ENCODE results near the gene UGT1A5. TPM values are rescaled to one million over a fixed set of nuclear protein-coding genes. Genes with fewer than 3 reads are reported as not detected.

Gene UGT1A5
- total and polyA plus RNA-seq, 12 donors = 0.43 TPM; not detected in 11

GRCh38 chr2:233768076-233768475 is 55.4 kb downstream of the UGT1A5 start:
- Histone ChIP-seq H3K4me3 (no peak overlapping the region), H3K27ac (no peak overlapping the region), H3K9me3 (replicated peaks in 1 of 3) (no peaks in the 10 kb centered on the region), H3K4me1 (replicated peaks in 1 of 2) (no peaks in the 10 kb centered on the region), H3K36me3 (replicated peaks in 1 of 2) (no peaks in the 10 kb centered on the region), H3K27me3 (peaks cover 7% of the 10 kb centered on the region)
- TF ChIP-seq, protein P1, sequence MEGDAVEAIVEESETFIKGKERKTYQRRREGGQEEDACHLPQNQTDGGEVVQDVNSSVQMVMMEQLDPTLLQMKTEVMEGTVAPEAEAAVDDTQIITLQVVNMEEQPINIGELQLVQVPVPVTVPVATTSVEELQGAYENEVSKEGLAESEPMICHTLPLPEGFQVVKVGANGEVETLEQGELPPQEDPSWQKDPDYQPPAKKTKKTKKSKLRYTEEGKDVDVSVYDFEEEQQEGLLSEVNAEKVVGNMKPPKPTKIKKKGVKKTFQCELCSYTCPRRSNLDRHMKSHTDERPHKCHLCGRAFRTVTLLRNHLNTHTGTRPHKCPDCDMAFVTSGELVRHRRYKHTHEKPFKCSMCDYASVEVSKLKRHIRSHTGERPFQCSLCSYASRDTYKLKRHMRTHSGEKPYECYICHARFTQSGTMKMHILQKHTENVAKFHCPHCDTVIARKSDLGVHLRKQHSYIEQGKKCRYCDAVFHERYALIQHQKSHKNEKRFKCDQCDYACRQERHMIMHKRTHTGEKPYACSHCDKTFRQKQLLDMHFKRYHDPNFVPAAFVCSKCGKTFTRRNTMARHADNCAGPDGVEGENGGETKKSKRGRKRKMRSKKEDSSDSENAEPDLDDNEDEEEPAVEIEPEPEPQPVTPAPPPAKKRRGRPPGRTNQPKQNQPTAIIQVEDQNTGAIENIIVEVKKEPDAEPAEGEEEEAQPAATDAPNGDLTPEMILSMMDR (IDR thresholded peaks at IDR 0.05) = no peak
- TF ChIP-seq POLR2A (IDR thresholded peaks at IDR 0.05) = no peak
- DNase-seq = no peak
- intact Hi-C loops (cut with DNase I) = no loop called here
- 73 to 83% (median 76%) methylated on average over 4 of the region's 4 CpGs for WGBS, 4 donors

DNA sequence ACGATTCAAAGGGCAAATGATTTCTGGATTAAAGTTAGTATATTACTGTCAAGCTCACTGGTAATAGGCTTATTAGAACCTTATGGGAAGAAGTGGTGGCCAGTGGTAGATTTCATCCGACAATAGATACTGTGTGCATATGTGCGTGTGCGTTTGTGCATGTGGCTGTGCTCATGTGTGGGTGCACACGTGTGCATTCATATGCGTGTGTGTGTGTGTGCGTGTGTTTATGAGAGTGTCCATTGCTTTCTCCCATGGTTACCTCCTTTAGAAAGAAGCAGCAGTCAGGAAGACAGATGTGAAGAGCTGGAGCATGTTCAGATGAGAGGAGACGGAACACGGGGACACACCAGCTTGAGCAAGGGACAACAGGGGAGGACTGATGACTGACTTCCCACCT is 56.6 kb downstream of the UGT1A5 start:
- WGBS, 4 donors = 84 to 91% (median 86%) methylated on average over 9 of the region's 9 CpGs
- H3K4me1 ChIP-seq (replicated peaks in 1 of 2) = no peaks in the 10 kb centered on the region
- intact Hi-C loops (cut with DNase I) = no loop called here
- peaks cover 7% of the 10 kb centered on the region for H3K27me3 ChIP-seq
- H3K27ac ChIP-seq = no peak overlapping the region
- H3K36me3 ChIP-seq (replicated peaks in 1 of 2) = no peaks in the 10 kb centered on the region
- TF ChIP-seq, protein P1 (IDR thresholded peaks at IDR 0.05) = no peak
- TF ChIP-seq POLR2A (IDR thresholded peaks at IDR 0.05) = no peak
- no peak for DNase-seq
- H3K4me3 ChIP-seq = no peak overlapping the region
- H3K9me3 ChIP-seq (replicated peaks in 1 of 3) = no peaks in the 10 kb centered on the region

GRCh38 chr2:233772153-233772552 is 59.4 kb downstream of the UGT1A5 start:
- Histone ChIP-seq H3K4me1 (replicated peaks in 1 of 2) (no peaks in the 10 kb centered on the region), H3K4me3 (no peak overlapping the region), H3K36me3 (replicated peaks in 1 of 2) (no peaks in the 10 kb centered on the region), H3K27ac (no peak overlapping the region), H3K9me3 (replicated peaks in 1 of 3) (no peaks in the 10 kb centered on the region), H3K27me3 (no peaks in the 10 kb centered on the region)
- WGBS, 4 donors = 80 to 87% (median 85%) methylated on average over 12 to 16 of the region's 16 CpGs
- intact Hi-C loops (cut with DNase I) = no loop called here
- no peak for DNase-seq
- TF ChIP-seq, protein P1 (IDR thresholded peaks at IDR 0.05) = no peak
- TF ChIP-seq POLR2A (IDR thresholded peaks at IDR 0.05) = no peak

GRCh38 chr2:233772583-233772982 is 59.9 kb downstream of the UGT1A5 start:
- intact Hi-C loops (cut with DNase I) = no loop called here
- DNase-seq = no peak

More at GRCh38 chr2:233772583-233772982, 59.9 kb downstream of the UGT1A5 start:
- H3K27ac ChIP-seq = no peak overlapping the region
- H3K4me1 ChIP-seq (replicated peaks in 1 of 2) = no peaks in the 10 kb centered on the region
- H3K27me3 ChIP-seq = no peaks in the 10 kb centered on the region
- H3K36me3 ChIP-seq (replicated peaks in 1 of 2) = no peaks in the 10 kb centered on the region
- 59 to 71% (median 62%) methylated on average over 5 of the region's 5 CpGs for WGBS, 4 donors
- TF ChIP-seq, protein P1 (IDR thresholded peaks at IDR 0.05) = no peak
- no peak for TF ChIP-seq POLR2A (IDR thresholded peaks at IDR 0.05)
- H3K4me3 ChIP-seq = no peak overlapping the region
- no peaks in the 10 kb centered on the region for H3K9me3 ChIP-seq (replicated peaks in 1 of 3)
